Measurements from ENCODE around the gene CDRT15L2.

DNA sequence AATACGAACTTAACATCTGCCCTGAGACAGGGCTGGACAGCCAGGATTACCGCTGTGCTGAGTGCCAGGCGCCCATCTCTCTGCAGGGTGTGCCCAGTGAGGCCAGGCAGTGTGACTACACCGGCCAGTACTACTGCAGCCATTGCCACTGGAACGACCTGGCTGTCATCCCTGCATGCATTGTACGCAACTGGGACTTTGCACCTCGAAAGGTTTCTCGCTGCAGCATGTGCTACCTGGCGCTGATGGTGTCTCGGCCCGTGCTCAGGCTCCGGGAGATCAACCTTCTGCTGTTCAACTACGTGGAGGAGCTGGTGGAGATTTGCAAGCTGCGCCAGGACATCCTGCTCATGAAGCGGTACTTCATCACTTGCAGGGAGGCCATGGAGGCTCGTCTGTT, 33.7 kb downstream of the CDRT15L2 start:
- TF ChIP-seq SRF (IDR thresholded peaks at IDR 0.05; ENCODE audit: low read depth in 2 of 2, low read length in 2 of 2) (no peak), POLR2AphosphoS5 (IDR thresholded peaks at IDR 0.05; ENCODE audit: low read length) (no peak), ZNF207 (IDR thresholded peaks at IDR 0.05; ENCODE audit: borderline replicate concordance) (no peak), KDM1A (IDR thresholded peaks at IDR 0.05; ENCODE audit: borderline replicate concordance) (no peak), SP1 (IDR thresholded peaks at IDR 0.05; ENCODE audit: low read depth, low read length) (no peak), EZH2 (IDR thresholded peaks at IDR 0.05; ENCODE audit: borderline replicate concordance, control insufficient read depth, low read depth, low read length) (no peak), CTCF (IDR thresholded peaks at IDR 0.05 in 2 of 3, conservative IDR thresholded peaks at IDR 0.05 in 1 of 3; ENCODE audit: control insufficient read depth in 2 of 3, extremely low read depth in 1 of 3, insufficient read depth in 1 of 3, low read depth in 3 of 3, low read length in 3 of 3) (no peak)

Data from GM12878 (cell line).